NCI-H2081 treated with DMSO at 0.1 percent for 48 hours (cell line): Measurements from ENCODE around the gene JMJD1C.
"Not testable (repeated sequence)": the region's sequence is repeated elsewhere in the genome, so short reads cannot be mapped to it uniquely, and the experiment has no call there.

Source experiments
- DNase-seq: peaks from one replicate; lab custom pipeline; 2025; lab: John Stamatoyannopoulos, UW

The JMJD1C gene

GRCh38 chr10:63465293-63466143 lies at the start of gene JMJD1C:
Gene JMJD1C, minus strand, starts transcription at chr10:63465977. Its CDS starts 315 bp downstream, at chr10:63465662.
- no peak for DNase-seq

DNA sequence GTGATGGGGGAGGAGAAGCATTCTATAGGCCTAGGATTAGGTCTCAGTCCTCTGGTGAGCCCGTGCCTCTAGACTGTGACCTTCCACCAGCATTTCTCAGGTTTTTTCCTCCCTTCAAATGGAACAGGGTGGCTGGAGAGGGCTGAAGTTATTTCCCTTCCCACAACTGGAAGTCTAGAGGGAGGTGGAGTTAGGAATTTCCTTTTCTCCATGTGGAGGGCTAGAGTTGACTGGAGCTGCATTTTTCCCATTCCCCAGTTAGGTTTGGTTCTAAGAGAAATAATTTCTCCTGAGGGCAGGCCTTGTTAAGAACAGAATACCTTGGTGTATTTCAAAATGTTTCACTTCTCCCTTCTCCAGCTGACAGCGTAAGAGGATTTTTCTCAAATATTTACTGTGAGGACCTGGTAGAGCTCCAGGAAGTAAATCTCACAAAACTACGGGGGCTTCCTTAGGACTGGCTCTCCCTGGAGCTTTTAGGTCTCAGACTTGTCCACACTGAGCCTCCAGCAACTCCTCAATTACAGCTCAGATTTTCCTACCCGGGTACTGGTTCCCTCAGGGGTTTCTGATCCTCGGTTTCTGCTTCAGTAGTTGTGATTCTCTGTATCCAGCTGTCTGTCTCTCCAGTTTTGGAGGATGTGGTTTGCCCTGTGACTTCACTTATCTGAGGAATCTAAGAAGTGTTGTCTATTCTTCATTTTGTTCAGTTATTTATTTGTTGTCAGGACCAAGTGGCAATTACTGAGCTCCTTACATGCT lies 49.4 kb upstream of the JMJD1C start:
- DNase-seq = no peak

DNA sequence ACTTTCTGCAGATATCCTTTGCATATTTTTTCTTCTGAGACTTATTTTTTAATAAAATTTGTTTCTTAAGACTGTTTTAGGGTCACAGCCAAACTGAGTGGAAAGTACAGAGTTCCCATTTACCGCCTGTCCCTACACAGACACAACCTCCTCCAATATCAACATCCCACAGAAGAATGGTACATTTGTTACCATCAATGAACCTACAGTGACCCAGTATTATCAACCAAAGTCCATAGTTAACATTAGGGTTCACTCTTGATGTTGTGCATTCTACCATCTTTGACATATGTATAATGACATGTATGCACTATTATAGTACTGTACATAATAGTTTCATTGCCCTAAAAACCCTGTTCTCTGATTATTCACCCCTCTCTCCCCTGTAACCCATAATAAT lies 40.8 kb upstream of the JMJD1C start:
- DNase-seq = no peak

DNA sequence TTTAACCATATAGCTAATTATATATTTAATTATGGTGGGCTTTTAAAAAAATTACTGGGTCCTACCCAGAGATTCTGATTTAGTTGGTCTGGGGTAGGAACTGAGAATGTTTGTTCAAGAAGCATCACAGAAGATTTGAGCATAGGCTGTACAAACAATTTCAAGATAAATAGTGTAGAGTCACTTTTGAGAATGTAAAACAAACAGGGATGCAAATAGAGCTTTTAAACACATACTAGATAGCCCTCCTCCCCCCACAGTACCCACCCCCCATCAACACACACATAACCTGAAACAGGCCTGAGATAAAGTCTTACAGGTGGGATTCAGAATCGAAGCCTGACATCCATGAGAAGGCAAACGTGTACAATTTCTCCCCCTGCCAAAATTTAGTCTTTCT lies 39.8 kb upstream of the JMJD1C start:
- no peak for DNase-seq

DNA sequence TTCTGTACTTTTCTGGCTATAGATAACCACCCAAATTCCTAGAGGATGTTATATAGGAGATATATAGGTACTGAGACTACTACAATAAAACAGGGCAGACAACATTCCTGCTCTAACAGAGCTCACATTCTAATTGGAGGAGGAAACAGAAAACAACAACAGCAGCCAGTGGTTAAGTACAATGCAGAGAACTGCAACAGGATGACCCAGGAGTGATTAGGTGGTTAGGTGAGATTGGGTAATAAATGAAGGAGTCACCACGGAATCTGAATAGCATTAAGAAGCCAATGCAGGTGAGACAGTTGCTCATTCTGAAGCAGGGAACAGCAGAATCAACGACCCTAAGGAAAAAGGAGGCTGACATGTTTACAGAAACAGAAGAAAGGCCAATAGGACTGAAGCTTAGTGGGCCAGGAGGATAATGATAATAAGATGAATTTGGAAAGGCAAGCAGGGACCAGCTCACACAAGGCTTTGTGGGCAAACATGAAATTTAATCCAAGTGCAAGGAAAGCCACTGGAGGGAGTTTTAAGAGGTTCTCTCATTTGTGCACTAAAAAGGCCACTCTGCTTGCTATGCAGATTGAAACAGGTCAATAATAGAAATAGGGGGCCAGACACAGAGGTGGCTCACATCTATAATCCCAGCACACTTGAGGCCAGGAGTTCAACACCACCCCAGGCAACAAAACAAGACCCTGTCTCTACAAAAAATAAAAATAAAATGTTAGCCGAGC lies 38.5 kb upstream of the JMJD1C start:
- DNase-seq = no peak

DNA sequence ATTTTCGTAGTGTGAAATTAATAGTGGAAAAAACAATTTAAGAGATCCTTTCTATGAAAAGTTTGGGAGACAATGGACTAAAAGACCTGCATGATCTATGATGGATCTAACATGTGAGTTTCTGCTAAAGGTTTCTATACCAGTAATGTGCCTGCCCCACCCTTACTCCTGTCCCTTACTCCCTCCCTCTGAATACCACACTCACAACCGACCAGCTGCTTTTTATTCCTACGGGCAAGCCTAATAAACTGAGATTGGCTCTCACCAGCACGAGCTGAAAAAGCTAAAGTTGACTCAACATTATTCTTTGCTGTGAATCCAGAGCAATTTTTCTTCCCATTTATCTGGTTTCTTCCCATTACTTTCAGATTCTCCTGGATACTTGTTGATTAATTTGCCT lies 37.6 kb upstream of the JMJD1C start:
- no peak for DNase-seq

GRCh38 chr10:63502832-63503231 lies 37.1 kb upstream of the JMJD1C start:
- no peak for DNase-seq

GRCh38 chr10:63501954-63502353 lies 36.2 kb upstream of the JMJD1C start:
- no peak for DNase-seq

GRCh38 chr10:63500551-63500950 lies 34.8 kb upstream of the JMJD1C start:
- DNase-seq = not testable (repeated sequence)

GRCh38 chr10:63498665-63499064 lies 32.9 kb upstream of the JMJD1C start:
- no peak for DNase-seq

GRCh38 chr10:63497321-63497720 lies 31.5 kb upstream of the JMJD1C start:
- DNase-seq = no peak

DNA sequence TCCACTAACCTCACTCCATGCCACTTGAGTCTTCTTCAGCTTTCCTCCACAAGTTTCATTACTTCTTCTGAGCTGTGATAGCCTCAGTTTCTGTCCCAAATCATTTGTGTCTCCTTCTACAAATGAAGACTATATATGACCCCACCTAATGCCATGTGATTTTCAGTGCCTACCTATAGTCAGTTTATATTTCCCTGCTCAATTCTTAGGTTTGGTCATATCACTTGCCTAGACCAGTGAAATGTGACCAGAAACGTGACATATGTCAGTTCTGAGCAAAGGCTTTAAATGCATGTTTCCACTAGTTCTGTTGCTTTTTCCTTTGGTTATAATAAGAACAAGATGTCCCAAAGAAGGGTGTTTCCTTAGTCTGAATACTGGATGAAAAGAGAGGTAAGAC lies 30.8 kb upstream of the JMJD1C start:
- DNase-seq = no peak

DNA sequence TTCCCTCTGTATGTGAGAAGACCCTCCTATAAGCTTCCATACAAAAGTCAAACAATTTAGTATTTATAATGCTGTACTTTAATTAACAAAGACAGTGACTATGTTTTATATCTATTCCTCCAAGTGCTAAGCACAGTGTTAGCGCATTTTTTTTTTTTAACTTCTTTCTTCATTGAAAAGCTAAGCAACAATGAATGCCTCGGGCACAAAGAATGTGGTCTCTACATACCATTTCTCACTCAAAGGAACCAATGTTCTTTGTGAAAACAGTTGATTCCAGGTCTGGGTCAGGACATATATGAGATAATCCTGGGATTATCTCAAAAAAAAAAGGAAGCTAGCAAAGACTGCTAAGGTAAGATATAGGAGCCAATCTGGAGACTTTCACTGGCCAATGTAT lies 29.2 kb upstream of the JMJD1C start:
- no peak for DNase-seq

DNA sequence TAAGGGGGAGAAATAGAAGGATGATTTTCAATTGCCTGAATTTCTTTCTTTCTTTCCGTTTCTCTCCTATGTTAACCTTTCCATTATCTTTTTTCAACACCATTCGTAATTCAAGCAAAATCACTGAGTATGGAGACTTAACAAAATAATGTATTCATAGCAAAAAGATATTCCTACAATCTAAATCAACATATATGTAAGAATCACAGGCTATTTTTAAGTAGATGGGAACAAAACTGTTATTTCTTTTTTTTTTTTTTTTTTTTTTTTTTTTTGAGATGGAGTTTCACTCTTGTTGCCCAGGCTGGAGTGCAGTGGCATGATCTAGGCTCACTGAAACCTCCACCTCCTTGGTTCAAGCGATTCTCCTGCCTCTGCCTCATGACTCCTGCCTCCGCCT lies 27.2 kb upstream of the JMJD1C start:
- DNase-seq = no peak

GRCh38 chr10:63492317-63492690 lies 26.5 kb upstream of the JMJD1C start:
- DNase-seq = not testable (repeated sequence)

GRCh38 chr10:63491588-63492316 lies 26.0 kb upstream of the JMJD1C start:
- no peak for DNase-seq

GRCh38 chr10:63489838-63490237 lies 24.1 kb upstream of the JMJD1C start:
- no peak for DNase-seq

DNA sequence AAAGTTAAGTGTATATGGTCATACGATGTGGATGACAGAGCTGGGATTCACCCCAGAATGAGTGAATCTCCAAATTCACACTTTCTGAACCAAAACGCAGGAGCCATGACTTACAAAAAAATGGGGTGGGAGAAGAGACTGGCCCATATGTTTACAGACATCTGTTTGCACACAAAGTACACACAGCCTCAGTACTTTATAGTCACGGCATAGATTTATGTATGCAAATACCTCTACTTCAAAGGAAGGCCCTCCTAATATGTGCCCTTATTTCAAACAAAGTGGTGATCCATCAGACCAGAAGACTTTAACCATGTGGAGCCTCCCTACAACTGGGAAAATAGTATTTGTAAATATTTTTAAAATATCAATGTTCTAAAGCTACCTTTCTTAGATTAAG lies 22.2 kb upstream of the JMJD1C start:
- no peak for DNase-seq

DNA sequence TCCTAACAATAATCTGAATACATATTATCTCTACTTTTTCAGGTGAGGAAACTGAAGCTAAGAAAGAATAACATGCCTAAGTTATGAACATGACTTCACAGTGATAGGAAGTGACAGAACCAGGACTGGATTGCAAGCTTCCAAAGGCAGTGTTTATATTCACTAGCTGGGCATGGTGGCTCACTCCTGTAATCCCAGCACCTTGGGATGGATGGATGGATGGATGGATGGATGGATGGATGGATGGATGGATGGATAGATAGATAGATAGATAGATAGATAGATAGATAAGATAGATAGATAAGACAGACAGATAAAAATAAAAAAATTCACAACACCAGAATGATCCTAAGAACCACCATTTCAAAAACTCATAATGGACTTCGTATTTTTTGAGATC lies 18.2 kb upstream of the JMJD1C start:
- DNase-seq = no peak

DNA sequence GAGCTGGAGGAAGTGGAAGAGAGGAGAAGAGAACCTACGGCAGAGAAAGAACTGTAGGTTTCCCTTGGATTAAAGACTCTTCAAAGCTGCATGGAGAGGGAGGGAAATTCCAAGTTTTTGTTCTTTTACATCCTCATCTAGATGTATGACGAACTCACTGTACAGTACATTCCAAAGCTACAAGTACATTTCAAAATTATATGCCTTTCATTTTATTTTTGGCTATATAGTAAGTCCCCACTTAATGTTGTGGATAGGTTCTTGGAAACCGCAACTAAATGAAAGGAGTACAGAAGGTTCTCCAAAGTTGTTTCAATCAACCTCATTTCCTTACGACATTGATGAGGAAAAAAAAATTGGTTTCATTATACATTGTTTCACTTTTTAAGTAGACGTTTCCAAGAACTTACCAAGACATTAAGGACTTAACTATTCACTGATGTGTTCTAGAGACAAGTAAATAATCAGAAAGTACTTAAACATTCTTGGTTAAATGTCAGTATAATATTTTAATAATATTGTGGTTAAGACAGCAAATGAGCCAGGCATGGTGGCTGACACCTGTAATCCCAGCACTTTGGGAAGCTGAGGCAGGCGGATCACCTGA lies 16.1 kb upstream of the JMJD1C start:
- no peak for DNase-seq

GRCh38 chr10:63480237-63480636 lies 14.5 kb upstream of the JMJD1C start:
- no peak for DNase-seq

- DNase-seq = no peak
These were observed 12.8 kb upstream of the JMJD1C start for GRCh38 chr10:63478564-63478963.
